SK-N-MC (cell line): Measurements from ENCODE around the gene CCDC88C.

Experiments used
- DNase-seq: peaks from one replicate; pipeline ENCODE4 v3.0.0-alpha.2; 2011; ENCODE audit warnings: low read depth, low spot score
- H3K27ac ChIP-seq: fragments of 200-600 bp; sonication (generic); 2 replicates; pipeline ENCODE4 v1.5.1; 2016; ENCODE audit warnings: mixed run types
- H3K36me3 ChIP-seq: fragments of 200-600 bp; sonication (generic); 2 replicates; pipeline ENCODE4 v1.6.1; 2017; ENCODE audit warnings: antibody characterized with exemption, low read length, mixed read lengths; ENCODE audit not compliant: insufficient read depth
- H3K4me3 ChIP-seq: fragments of 200-600 bp; sonication (generic); 2 replicates; pipeline ENCODE4 v1.5.1; 2016
- H3K9ac ChIP-seq: fragments of 200-600 bp; sonication (generic); 2 replicates; pipeline ENCODE4 v1.8.0; 2017; ENCODE audit warnings: mixed run types, mixed read lengths; ENCODE audit not compliant: insufficient read length
- H3K9me3 ChIP-seq: fragments of 200-600 bp; sonication (generic); 2 replicates; pipeline ENCODE4 v1.6.1; 2017; ENCODE audit warnings: low read depth, mild to moderate bottlenecking, antibody characterized with exemption, low read length, moderate library complexity, mixed read lengths
- EZH2 ChIP-seq: fragments of 200-600 bp; sonication (generic); IDR thresholded peaks from one replicate; pipeline ENCODE4 v1.6.1; 2017; ENCODE audit warnings: antibody characterized with exemption
- FOXP2 ChIP-seq: optimal IDR thresholded peaks from 2 replicates; pipeline ENCODE3; 2011; ENCODE audit warnings: mild to moderate bottlenecking, moderate library complexity; ENCODE audit not compliant: insufficient read depth; ENCODE audit errors: extremely low read length, control extremely low read depth
- POLR2AphosphoS5 ChIP-seq: IDR thresholded peaks from 2 replicates; pipeline ENCODE4 v1.6.1; 2012; ENCODE audit warnings: mild to moderate bottlenecking, low read depth, low read length, borderline replicate concordance

The CCDC88C gene

DNA sequence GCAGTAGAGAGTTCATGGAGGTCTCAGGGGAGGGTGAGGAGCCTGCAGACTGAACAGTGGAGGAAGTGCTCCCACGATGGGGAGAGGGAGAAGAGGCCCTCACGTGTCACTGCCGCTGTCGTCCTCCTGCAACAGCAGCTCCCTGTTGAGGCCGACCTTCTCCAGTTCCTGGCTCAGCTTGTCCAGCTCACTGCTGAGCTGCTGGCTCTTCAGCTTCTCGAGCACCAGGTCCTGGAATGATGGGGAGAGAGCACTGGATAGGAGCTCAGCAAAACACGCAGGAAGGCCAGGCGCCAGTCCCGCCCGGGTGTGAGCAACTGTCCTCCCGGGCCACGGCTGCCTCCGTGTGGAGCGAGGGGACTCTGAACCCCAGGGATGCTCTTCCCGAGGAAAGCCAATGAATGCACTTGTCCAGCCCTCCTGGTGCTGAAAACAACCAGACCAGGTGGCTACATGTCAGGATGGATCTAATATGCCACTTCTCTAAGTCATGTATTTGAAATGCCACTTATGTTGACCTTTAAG lies 107.8 kb downstream of the CCDC88C start:
- no peaks in the 10 kb centered on the region for H3K9me3 ChIP-seq
- TF ChIP-seq FOXP2 (no peak), EZH2 (no peak), POLR2AphosphoS5 (no peak)
- H3K27ac ChIP-seq, result no peak overlapping the region
- H3K36me3 ChIP-seq, result peaks cover 43% of the 10 kb centered on the region; the same call in 1 of the 2 replicates
- no peak for DNase-seq
- H3K9ac ChIP-seq, result no peak overlapping the region
- no peak overlapping the region for H3K4me3 ChIP-seq

DNA sequence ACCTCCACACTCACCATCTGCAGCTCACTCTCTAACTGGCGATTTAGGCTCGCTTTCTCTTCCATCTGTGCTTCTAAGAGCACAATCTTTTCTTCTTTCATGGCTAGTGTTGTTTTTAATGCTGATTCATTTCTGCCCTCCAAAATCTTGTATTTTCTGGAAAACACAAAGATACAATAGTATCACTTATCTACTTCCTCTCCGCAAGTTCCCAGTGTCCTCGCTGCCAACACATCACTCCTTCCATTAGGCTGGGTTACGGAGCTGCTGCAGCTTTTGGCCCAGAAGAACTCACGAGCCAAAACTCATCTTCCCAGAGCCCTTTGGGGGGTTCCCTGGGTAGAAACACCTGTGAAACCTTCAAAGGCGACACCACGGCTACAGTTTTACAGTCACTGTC lies 109.3 kb downstream of the CCDC88C start:
- H3K4me3 ChIP-seq, result no peak overlapping the region
- H3K36me3 ChIP-seq, result peaks cover 33% of the 10 kb centered on the region; the same call in 1 of the 2 replicates
- no peak overlapping the region for H3K27ac ChIP-seq
- no peak for DNase-seq
- no peak overlapping the region for H3K9ac ChIP-seq
- no peaks in the 10 kb centered on the region for H3K9me3 ChIP-seq
- TF ChIP-seq FOXP2, result no peak
- no peak for TF ChIP-seq POLR2AphosphoS5
- no peak for TF ChIP-seq EZH2

DNA sequence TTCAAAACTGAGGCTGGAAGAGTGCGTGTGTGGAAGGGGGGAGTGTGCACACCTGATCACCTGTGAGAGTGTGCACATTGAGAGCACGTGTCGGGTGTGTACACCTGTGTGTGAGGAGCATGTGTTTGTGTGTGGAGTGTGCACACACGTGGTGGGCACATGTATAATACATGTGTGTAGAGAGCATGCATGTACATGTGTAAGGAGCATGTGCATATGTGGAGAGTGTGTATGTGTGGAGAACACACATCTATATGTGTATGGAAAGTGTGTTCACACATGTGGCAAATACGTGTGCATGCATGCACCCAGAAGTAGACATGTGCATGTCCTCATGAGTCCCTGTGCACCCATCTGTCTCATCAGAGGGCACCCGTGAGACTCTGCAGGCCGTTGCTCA lies 110.0 kb downstream of the CCDC88C start:
- H3K4me3 ChIP-seq, result no peak overlapping the region
- peaks cover 33% of the 10 kb centered on the region; the same call in 1 of the 2 replicates for H3K36me3 ChIP-seq
- H3K9ac ChIP-seq, result no peak overlapping the region
- TF ChIP-seq POLR2AphosphoS5, result no peak
- H3K27ac ChIP-seq, result no peak overlapping the region
- no peak for DNase-seq
- no peaks in the 10 kb centered on the region for H3K9me3 ChIP-seq

DNA sequence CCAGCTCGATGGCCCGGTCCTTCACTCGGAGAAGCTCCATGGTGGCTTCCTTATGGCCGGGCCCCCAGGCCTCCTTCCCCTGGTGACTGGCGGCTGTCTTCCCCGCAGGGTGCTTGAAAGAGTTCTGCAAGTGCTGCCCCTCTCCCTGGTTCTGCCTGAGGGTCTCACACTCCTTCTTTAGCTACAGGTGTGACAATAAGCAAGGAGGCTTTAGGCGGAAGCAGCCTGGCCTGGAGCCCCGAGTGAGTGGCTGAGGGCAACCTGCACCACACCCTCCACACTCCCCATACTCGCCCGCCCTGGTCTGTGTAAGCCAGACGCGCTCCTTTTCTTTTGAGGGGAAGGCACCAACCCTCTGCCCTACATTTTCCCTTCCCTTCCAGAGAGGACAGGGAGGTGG lies 110.6 kb downstream of the CCDC88C start:
- Histone ChIP-seq H3K9me3 (no peaks in the 10 kb centered on the region), H3K4me3 (no peak overlapping the region), H3K9ac (no peak overlapping the region), H3K36me3 (peaks cover 33% of the 10 kb centered on the region; the same call in 1 of the 2 replicates), H3K27ac (no peak overlapping the region)
- TF ChIP-seq EZH2 (no peak), FOXP2 (no peak), POLR2AphosphoS5 (no peak)
- no peak for DNase-seq

DNA sequence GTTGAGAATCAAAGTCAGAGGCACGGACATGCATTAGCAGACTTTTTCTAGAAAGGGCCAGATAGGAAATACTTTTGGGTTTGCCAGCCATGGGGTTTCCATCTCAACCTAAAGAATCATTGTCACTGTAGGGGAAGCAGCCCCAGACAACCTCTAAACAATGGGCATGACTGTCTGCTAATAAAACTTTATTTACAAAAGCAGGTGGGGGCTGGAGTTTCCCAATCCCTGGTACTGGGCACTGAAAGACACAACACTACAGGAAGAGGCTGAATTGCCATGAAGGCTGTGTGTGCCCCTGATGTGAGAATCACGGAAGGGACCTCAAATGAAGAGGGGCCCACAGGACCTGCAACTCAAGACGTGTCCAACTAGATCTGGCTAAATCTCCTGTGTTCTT lies 111.1 kb downstream of the CCDC88C start:
- Histone ChIP-seq H3K9me3 (no peaks in the 10 kb centered on the region), H3K4me3 (no peak overlapping the region), H3K9ac (no peak overlapping the region), H3K36me3 (peaks cover 36% of the 10 kb centered on the region; the same call in 1 of the 2 replicates), H3K27ac (no peak overlapping the region)
- DNase-seq, result no peak
- TF ChIP-seq FOXP2 (no peak), POLR2AphosphoS5 (no peak), EZH2 (no peak)

DNA sequence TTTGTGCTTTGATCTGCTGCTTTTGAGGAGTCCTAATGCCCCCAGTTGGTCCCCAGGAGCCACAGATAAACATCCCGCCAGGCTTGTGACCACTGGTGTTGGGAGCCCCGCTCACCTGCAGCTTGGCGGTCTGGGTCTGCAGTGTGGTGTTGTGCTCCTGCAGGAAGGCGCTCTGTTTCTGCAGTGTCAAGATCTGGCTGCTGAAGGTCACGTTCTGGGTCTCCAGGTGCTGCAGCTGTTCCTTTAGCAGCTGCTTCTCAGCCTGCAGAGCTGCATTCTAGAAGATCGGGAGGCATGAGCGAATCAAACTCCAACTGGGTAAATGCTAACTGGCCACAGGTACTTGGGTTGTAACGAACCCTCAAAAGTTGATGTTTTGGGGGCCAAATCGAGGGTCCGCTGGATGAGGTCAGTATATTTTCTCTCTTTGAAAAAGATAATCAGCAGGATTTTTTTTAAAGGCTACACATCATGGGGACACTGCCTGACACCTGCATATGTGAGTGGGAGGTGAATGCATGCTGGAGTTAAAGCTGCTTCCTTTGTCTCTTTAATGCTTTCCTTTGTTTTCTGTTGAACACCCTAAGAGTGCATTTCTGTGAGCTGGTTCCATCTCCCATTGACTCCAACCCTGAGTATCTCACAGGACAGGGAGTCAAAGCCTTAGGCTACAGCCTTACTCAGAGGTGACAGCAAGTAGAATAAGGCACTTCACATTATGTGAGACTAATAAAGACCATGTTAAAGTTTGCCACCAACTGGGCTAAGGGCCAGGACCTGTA lies 111.8 kb downstream of the CCDC88C start:
- DNase-seq, result no peak
- H3K27ac ChIP-seq, result no peak overlapping the region
- no peaks in the 10 kb centered on the region for H3K9me3 ChIP-seq
- no peak overlapping the region for H3K9ac ChIP-seq
- no peak overlapping the region for H3K4me3 ChIP-seq
- TF ChIP-seq POLR2AphosphoS5, result no peak
- no peak for TF ChIP-seq EZH2
- TF ChIP-seq FOXP2, result no peak
- H3K36me3 ChIP-seq, result peaks cover 32% of the 10 kb centered on the region; the same call in 1 of the 2 replicates

DNA sequence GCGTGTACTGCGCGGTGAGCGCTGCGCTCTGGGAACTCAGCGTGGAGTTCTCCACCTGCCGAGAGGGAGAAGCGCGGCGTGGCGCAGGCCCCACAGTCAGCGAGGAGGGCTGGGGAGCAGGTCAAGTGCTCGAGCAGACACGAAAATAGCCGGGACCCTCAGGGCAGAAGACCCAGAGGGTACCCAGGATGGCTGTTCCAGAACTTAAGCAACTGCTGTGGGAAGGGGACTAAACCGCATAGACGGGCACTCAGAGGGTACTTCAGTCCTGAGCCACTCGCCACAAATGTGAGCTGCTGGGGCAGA lies 113.7 kb downstream of the CCDC88C start:
- H3K9me3 ChIP-seq, result no peaks in the 10 kb centered on the region
- no peak overlapping the region for H3K4me3 ChIP-seq
- TF ChIP-seq FOXP2, result no peak
- TF ChIP-seq POLR2AphosphoS5, result no peak
- no peak for TF ChIP-seq EZH2
- H3K9ac ChIP-seq, result no peak overlapping the region
- peaks cover 34% of the 10 kb centered on the region; the same call in 1 of the 2 replicates for H3K36me3 ChIP-seq
- no peak for DNase-seq
- H3K27ac ChIP-seq, result no peak overlapping the region

DNA sequence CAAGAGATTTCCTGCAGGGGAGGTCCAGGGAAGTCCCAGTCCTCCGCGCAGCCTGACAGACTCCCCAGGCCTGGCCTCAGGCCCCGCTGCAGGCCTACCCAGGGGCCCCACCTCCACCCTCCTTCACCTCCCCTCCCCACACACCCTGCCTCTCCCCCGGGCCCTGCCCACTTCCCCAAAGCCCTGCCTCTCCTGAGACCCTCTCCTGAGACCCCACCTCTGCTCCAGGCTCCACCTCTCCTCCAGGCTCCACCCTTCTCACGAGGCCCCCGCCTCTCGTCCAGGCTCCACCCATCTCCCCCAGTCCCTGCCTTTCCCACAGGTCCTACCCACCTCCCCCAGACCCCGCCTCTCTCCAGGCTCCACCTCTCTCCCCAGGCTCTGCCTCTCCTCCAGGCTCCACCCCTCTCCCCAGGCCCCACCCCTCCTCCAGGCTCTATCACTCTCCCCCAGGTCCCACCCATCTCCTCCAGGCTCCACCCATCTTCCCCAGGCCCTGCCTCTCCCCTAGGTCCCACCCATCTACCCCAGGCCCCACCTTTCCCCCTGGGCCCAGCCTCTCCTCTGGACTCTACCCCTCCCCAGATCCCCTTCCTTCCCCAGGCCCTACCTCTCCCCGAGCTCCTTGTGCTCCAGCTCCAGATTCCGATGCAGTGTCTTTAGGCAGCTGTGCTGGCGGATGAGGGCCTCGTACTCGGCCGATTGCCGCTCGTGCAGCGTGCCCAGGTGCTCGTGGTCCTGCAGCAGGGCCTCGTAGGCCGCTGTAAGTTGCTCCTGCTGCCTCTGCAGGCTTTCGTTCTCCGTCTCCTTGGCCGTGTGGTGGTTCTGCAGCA lies 114.3 kb downstream of the CCDC88C start:
- no peaks in the 10 kb centered on the region for H3K9me3 ChIP-seq
- TF ChIP-seq EZH2 (no peak), POLR2AphosphoS5 (no peak), FOXP2 (no peak)
- H3K9ac ChIP-seq, result no peak overlapping the region
- H3K27ac ChIP-seq, result no peak overlapping the region
- no peak overlapping the region for H3K4me3 ChIP-seq
- no peak for DNase-seq
- H3K36me3 ChIP-seq, result peaks cover 31% of the 10 kb centered on the region; the same call in 1 of the 2 replicates
